Liver (tissue), 3 donors: ENCODE results near the gene AP1M1.

ENCODE experiments used
- FOXA2 ChIP-seq: IDR thresholded peaks from 2 replicates; pipeline ENCODE4 v1.6.1; 2016; ENCODE audit warnings: antibody characterized with exemption
- GABPA ChIP-seq, 2 donors: IDR thresholded peaks in 1 of 2; conservative IDR thresholded peaks in 1 of 2; 2 replicates each; pipeline ENCODE4 v1.6.1; 2016; ENCODE audit warnings: antibody characterized with exemption in 2 of 2, mild to moderate bottlenecking in 1 of 2, moderate library complexity in 1 of 2
- HNF4G ChIP-seq: IDR thresholded peaks from 2 replicates; pipeline ENCODE4 v1.6.1; 2016; ENCODE audit warnings: antibody characterized with exemption
- JUND ChIP-seq, 2 donors: IDR thresholded peaks; 2 replicates each; pipeline ENCODE4 v1.6.1; 2016; ENCODE audit warnings: antibody characterized with exemption in 2 of 2
- RXRA ChIP-seq, 2 donors: IDR thresholded peaks; 2 replicates each; pipeline ENCODE4 v1.6.1; 2017 to 2018; ENCODE audit warnings: antibody characterized with exemption in 2 of 2, mild to moderate bottlenecking in 1 of 2
- SP1 ChIP-seq: IDR thresholded peaks from 2 replicates; pipeline ENCODE4 v1.6.1; 2018; ENCODE audit warnings: antibody characterized with exemption, mild to moderate bottlenecking
- TAF1 ChIP-seq: conservative IDR thresholded peaks from 2 replicates; pipeline ENCODE4 v1.6.1; 2016; ENCODE audit warnings: antibody characterized with exemption, mild to moderate bottlenecking
- YY1 ChIP-seq: IDR thresholded peaks from 2 replicates; pipeline ENCODE4 v1.6.1; 2016; ENCODE audit warnings: antibody characterized with exemption, mild to moderate bottlenecking
- TF ChIP-seq, protein P1 (sequence below): fragments of 150-350 bp; IDR thresholded peaks from 2 replicates; pipeline ENCODE4 v1.5.1; 2017; ENCODE audit warnings: improper control_type of control experiment, low read depth, low read length; ENCODE audit not compliant: missing input control
- TF ChIP-seq, protein P2 (sequence below): IDR thresholded peaks from 2 replicates; pipeline ENCODE4 v1.6.1; 2016; ENCODE audit warnings: antibody characterized with exemption, mild to moderate bottlenecking
- TF ChIP-seq, protein P3 (sequence below): IDR thresholded peaks from 2 replicates; pipeline ENCODE4 v1.6.1; 2016; ENCODE audit warnings: antibody characterized with exemption
- donor health status: healthy.
- donor health status: healthy.

DNA sequence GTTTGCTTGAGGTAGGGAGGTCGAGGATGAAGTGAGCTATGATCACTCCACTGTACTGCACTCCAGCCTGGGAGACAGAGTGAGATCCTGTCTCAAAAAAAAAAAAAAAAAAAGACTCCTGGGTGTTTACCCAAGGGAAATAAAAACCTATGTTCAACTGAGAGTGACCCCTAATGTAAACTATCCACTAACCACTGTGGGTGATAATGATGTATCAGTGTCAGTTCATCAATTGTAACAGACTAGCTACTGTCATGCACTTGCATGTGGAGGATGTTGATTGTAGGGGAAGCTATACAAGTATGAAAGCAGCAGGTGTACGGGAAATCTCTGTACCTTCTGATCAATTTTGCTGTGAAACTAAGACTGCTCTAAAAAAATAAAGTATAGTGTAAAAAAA is 21.8 kb upstream of the AP1M1 start:
- TF ChIP-seq, protein P1, sequence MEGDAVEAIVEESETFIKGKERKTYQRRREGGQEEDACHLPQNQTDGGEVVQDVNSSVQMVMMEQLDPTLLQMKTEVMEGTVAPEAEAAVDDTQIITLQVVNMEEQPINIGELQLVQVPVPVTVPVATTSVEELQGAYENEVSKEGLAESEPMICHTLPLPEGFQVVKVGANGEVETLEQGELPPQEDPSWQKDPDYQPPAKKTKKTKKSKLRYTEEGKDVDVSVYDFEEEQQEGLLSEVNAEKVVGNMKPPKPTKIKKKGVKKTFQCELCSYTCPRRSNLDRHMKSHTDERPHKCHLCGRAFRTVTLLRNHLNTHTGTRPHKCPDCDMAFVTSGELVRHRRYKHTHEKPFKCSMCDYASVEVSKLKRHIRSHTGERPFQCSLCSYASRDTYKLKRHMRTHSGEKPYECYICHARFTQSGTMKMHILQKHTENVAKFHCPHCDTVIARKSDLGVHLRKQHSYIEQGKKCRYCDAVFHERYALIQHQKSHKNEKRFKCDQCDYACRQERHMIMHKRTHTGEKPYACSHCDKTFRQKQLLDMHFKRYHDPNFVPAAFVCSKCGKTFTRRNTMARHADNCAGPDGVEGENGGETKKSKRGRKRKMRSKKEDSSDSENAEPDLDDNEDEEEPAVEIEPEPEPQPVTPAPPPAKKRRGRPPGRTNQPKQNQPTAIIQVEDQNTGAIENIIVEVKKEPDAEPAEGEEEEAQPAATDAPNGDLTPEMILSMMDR: no peak
- TF ChIP-seq RXRA (IDR thresholded peaks at IDR 0.05) (no peak), GABPA (IDR thresholded peaks at IDR 0.05 in 1 of 2, conservative IDR thresholded peaks at IDR 0.05 in 1 of 2) (no peak), YY1 (no peak), FOXA2 (no peak), JUND (IDR thresholded peaks at IDR 0.05) (no peak), SP1 (no peak), TAF1 (no peak), HNF4G (no peak)
- TF ChIP-seq, protein P2, sequence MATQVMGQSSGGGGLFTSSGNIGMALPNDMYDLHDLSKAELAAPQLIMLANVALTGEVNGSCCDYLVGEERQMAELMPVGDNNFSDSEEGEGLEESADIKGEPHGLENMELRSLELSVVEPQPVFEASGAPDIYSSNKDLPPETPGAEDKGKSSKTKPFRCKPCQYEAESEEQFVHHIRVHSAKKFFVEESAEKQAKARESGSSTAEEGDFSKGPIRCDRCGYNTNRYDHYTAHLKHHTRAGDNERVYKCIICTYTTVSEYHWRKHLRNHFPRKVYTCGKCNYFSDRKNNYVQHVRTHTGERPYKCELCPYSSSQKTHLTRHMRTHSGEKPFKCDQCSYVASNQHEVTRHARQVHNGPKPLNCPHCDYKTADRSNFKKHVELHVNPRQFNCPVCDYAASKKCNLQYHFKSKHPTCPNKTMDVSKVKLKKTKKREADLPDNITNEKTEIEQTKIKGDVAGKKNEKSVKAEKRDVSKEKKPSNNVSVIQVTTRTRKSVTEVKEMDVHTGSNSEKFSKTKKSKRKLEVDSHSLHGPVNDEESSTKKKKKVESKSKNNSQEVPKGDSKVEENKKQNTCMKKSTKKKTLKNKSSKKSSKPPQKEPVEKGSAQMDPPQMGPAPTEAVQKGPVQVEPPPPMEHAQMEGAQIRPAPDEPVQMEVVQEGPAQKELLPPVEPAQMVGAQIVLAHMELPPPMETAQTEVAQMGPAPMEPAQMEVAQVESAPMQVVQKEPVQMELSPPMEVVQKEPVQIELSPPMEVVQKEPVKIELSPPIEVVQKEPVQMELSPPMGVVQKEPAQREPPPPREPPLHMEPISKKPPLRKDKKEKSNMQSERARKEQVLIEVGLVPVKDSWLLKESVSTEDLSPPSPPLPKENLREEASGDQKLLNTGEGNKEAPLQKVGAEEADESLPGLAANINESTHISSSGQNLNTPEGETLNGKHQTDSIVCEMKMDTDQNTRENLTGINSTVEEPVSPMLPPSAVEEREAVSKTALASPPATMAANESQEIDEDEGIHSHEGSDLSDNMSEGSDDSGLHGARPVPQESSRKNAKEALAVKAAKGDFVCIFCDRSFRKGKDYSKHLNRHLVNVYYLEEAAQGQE: no peak
- TF ChIP-seq, protein P3, sequence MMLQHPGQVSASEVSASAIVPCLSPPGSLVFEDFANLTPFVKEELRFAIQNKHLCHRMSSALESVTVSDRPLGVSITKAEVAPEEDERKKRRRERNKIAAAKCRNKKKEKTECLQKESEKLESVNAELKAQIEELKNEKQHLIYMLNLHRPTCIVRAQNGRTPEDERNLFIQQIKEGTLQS: no peak
